ENCODE data around the gene TMPRSS4.

Gene TMPRSS4

GRCh38 chr11:118092907-118093571 lies 16.2 kb downstream of the TMPRSS4 start:
- H3K36me3 Mint-ChIP-seq = peaks cover 1% of the 10 kb centered on the region
- CTCF ChIA-PET = no interaction called here
- DNase-seq = no peak
- H3K27ac Mint-ChIP-seq = no peak overlapping the region
- H3K27me3 Mint-ChIP-seq = peaks cover 44% of the 10 kb centered on the region
- H3K4me3 Mint-ChIP-seq = no peak overlapping the region
- no peaks in the 10 kb centered on the region for H3K4me1 Mint-ChIP-seq
- H3K9me3 Mint-ChIP-seq = peaks cover 13% of the 10 kb centered on the region

GRCh38 chr11:118095493-118095892 lies 18.6 kb downstream of the TMPRSS4 start:
- no peak overlapping the region for H3K4me3 Mint-ChIP-seq
- no peak overlapping the region for H3K27ac Mint-ChIP-seq
- no peaks in the 10 kb centered on the region for H3K36me3 Mint-ChIP-seq
- CTCF ChIA-PET = interaction anchor here (0.8 kb wide), 1 partner anchor 148 kb away, joined by 3 read pairs; no protein-coding TSS in a partner anchor
- DNase-seq = no peak
- no peaks in the 10 kb centered on the region for H3K4me1 Mint-ChIP-seq
- no peaks in the 10 kb centered on the region for H3K9me3 Mint-ChIP-seq
- peaks cover 49% of the 10 kb centered on the region for H3K27me3 Mint-ChIP-seq

- DNase-seq = no peak
- no peak overlapping the region for H3K27ac Mint-ChIP-seq
- peaks cover 50% of the 10 kb centered on the region for H3K27me3 Mint-ChIP-seq
- no peak overlapping the region for H3K4me3 Mint-ChIP-seq
- CTCF ChIA-PET = interaction anchor here (0.8 kb wide), 1 partner anchor 149 kb away, joined by 3 read pairs; no protein-coding TSS in a partner anchor
- no peaks in the 10 kb centered on the region for H3K4me1 Mint-ChIP-seq
- H3K9me3 Mint-ChIP-seq = no peaks in the 10 kb centered on the region
- H3K36me3 Mint-ChIP-seq = no peaks in the 10 kb centered on the region
These were observed 19.1 kb downstream of the TMPRSS4 start for GRCh38 chr11:118095967-118096367.

GRCh38 chr11:118098996-118099837 lies 22.3 kb downstream of the TMPRSS4 start:
- H3K4me3 Mint-ChIP-seq = no peak overlapping the region
- no peaks in the 10 kb centered on the region for H3K9me3 Mint-ChIP-seq
- no peaks in the 10 kb centered on the region for H3K4me1 Mint-ChIP-seq
- H3K36me3 Mint-ChIP-seq = no peaks in the 10 kb centered on the region
- CTCF ChIA-PET = interaction anchor here (1.3 kb wide), 1 partner anchor 19 kb away, joined by 3 read pairs; no protein-coding TSS in a partner anchor
- no peak for DNase-seq
- no peak overlapping the region for H3K27ac Mint-ChIP-seq
- peaks cover 46% of the 10 kb centered on the region for H3K27me3 Mint-ChIP-seq

DNA sequence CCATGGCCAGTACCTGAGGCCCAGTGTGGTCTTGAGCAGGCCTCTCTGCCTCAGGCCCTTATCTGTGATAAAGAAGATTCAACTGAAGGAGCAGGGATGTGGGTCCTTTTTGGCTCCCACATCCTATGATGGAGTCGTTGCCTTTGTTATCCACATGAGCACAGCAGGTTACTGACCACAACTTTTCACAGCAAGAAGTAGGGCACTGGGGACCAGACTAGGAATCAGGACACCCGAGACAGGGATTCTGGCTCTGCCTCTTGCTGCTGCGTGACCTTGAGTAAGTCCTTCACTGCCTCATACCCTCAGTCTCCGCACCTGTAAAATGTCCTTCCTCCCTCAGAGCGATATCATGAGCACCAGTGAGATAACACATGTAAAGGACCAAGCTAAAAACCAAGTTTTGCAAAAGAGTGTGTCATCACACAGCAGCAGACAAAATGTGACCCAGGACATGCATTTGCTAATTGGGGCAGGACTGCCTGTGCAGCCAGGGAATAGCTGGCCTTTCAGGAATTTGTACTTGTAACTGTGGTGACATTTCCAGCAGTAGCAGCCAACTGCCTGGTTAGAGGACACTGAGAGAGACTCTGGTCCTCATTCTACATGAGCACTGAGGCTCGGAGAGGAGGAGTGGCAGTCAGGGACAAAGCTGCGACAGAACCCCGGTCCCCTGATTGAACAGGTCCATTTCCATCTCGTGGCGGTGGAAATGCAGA lies 23.1 kb downstream of the TMPRSS4 start:
- peaks cover 48% of the 10 kb centered on the region for H3K27me3 Mint-ChIP-seq
- H3K36me3 Mint-ChIP-seq = no peaks in the 10 kb centered on the region
- no peak overlapping the region for H3K27ac Mint-ChIP-seq
- H3K9me3 Mint-ChIP-seq = no peaks in the 10 kb centered on the region
- CTCF ChIA-PET = no interaction called here
- H3K4me1 Mint-ChIP-seq = no peaks in the 10 kb centered on the region
- no peak for DNase-seq
- H3K4me3 Mint-ChIP-seq = no peak overlapping the region

GRCh38 chr11:118100691-118101232 lies 23.9 kb downstream of the TMPRSS4 start:
- CTCF ChIA-PET = no interaction called here
- H3K27ac Mint-ChIP-seq = no peak overlapping the region
- no peaks in the 10 kb centered on the region for H3K36me3 Mint-ChIP-seq
- no peaks in the 10 kb centered on the region for H3K9me3 Mint-ChIP-seq
- H3K4me1 Mint-ChIP-seq = no peaks in the 10 kb centered on the region
- DNase-seq = no peak
- no peak overlapping the region for H3K4me3 Mint-ChIP-seq
- peaks cover 50% of the 10 kb centered on the region for H3K27me3 Mint-ChIP-seq

- no peak for DNase-seq
- Mint-ChIP-seq H3K27me3 (peaks cover 56% of the 10 kb centered on the region), H3K4me1 (no peaks in the 10 kb centered on the region), H3K4me3 (no peak overlapping the region), H3K36me3 (no peaks in the 10 kb centered on the region), H3K9me3 (no peaks in the 10 kb centered on the region), H3K27ac (no peak overlapping the region)
- CTCF ChIA-PET = no interaction called here
These were observed 25.9 kb downstream of the TMPRSS4 start for GRCh38 chr11:118102721-118103261.

DNA sequence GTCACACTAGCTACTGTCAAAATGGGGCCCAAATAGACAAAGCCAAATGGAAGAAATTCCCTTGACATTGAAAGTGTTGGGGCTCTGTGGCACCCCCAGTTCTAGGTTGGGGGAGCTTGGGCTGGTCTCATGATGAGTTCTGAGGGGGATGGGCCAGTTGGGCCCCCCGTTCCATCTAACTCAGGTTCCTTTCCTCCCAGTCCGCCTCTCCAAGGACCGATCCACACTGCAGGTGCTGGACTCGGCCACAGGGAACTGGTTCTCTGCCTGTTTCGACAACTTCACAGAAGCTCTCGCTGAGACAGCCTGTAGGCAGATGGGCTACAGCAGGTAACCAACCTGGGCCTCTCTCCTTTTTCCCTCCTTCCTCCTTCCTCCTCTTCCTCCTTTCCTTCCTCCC lies 27.6 kb downstream of the TMPRSS4 start:
- Mint-ChIP-seq H3K36me3 (no peaks in the 10 kb centered on the region), H3K4me3 (no peak overlapping the region), H3K27me3 (peaks cover 52% of the 10 kb centered on the region), H3K9me3 (no peaks in the 10 kb centered on the region), H3K27ac (no peak overlapping the region), H3K4me1 (no peaks in the 10 kb centered on the region)
- no peak for DNase-seq
- CTCF ChIA-PET = no interaction called here

GRCh38 chr11:118105657-118106305 lies 28.9 kb downstream of the TMPRSS4 start:
- Mint-ChIP-seq H3K36me3 (no peaks in the 10 kb centered on the region), H3K4me3 (no peak overlapping the region), H3K27me3 (peaks cover 47% of the 10 kb centered on the region), H3K9me3 (no peaks in the 10 kb centered on the region), H3K27ac (no peak overlapping the region), H3K4me1 (no peaks in the 10 kb centered on the region)
- CTCF ChIA-PET = no interaction called here
- DNase-seq = no peak

DNA sequence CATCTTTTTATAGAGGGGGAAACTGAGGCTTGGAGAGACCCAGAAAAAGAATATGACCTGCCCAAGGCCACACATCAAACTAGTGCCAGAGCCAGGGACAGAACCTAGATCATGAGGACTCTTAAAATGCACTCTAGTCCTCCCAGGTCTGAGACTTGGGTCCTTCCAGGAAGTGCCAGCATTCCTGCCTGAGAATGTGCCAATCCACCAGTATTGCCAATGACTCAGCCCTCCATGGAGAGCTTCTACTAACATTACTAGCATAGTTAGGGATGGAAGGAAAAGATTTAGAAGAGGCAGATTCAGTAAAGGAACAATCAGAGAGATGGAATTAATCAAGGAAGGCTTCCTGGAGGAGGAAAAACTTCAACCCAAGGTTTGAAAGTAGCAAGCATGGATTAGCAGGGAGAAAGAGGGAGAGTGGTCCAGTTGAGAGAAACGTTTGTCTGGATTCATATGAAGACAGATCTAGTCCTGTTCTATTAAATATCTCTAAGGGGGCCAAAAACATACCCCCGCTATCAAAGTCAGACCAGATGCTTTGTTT lies 30.0 kb downstream of the TMPRSS4 start:
- no peak overlapping the region for H3K4me3 Mint-ChIP-seq
- no peaks in the 10 kb centered on the region for H3K36me3 Mint-ChIP-seq
- H3K27me3 Mint-ChIP-seq = peaks cover 43% of the 10 kb centered on the region
- no peak overlapping the region for H3K27ac Mint-ChIP-seq
- no peak for DNase-seq
- H3K9me3 Mint-ChIP-seq = no peaks in the 10 kb centered on the region
- CTCF ChIA-PET = interaction anchor here (1.1 kb wide), 1 partner anchor 15 kb away, joined by 3 read pairs; no protein-coding TSS in a partner anchor
- peaks cover under 1% of the 10 kb centered on the region for H3K4me1 Mint-ChIP-seq

- H3K27ac Mint-ChIP-seq = no peak overlapping the region
- H3K4me3 Mint-ChIP-seq = no peak overlapping the region
- CTCF ChIA-PET = no interaction called here
- no peaks in the 10 kb centered on the region for H3K36me3 Mint-ChIP-seq
- no peaks in the 10 kb centered on the region for H3K9me3 Mint-ChIP-seq
- peaks cover 48% of the 10 kb centered on the region for H3K27me3 Mint-ChIP-seq
- H3K4me1 Mint-ChIP-seq = peaks cover 2% of the 10 kb centered on the region
- DNase-seq = no peak
These were observed 31.6 kb downstream of the TMPRSS4 start for GRCh38 chr11:118108513-118108912.

DNA sequence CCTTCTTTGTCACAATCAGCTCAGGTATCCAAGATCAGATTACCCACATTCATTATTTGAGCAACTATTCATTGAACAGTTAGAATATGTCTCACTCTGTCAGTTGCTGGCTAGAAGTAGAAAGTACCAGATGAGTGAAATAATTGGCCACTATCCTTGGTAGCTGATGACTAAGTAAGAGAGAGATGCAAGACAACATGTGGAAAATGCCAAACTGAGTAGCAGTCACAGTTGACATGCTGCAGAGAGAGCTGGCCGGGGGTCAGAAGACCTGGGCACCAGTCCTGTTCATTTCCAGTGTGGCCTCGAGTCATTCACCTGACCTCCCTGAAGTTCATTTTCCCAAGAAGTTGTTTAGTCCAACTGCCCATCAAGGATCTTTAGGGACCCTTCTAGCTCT lies 32.4 kb downstream of the TMPRSS4 start:
- Mint-ChIP-seq H3K9me3 (no peaks in the 10 kb centered on the region), H3K4me3 (no peak overlapping the region), H3K27me3 (peaks cover 51% of the 10 kb centered on the region), H3K4me1 (peaks cover 3% of the 10 kb centered on the region), H3K27ac (no peak overlapping the region), H3K36me3 (no peaks in the 10 kb centered on the region)
- CTCF ChIA-PET = no interaction called here
- no peak for DNase-seq

GRCh38 chr11:118111019-118111743 lies 34.3 kb downstream of the TMPRSS4 start:
- Mint-ChIP-seq H3K4me1 (peaks cover 14% of the 10 kb centered on the region), H3K27ac (no peak overlapping the region), H3K4me3 (no peak overlapping the region), H3K36me3 (no peaks in the 10 kb centered on the region), H3K9me3 (no peaks in the 10 kb centered on the region), H3K27me3 (peaks cover 51% of the 10 kb centered on the region)
- DNase-seq = no peak
- CTCF ChIA-PET = no interaction called here

Data from activated naive CD4-positive, alpha-beta T cell treated with anti-CD3 and anti-CD28 coated beads, Interleukin-2, amount 10 ng/mL, durations not matched to agents 7 days and 5 days (primary cell).